NT2/D1 (cell line): ENCODE measurements around the gene TBC1D19.

Experiments used
- DNase-seq: peaks from one replicate; pipeline ENCODE4 v3.0.0-alpha.2; 2011; ENCODE audit warnings: low read depth, low spot score
- H3K27me3 ChIP-seq: 2 replicates; pipeline ENCODE4 v1.6.0; 2011; ENCODE audit warnings: mild to moderate bottlenecking; ENCODE audit not compliant: insufficient read length, insufficient read depth
- H3K36me3 ChIP-seq: 2 replicates; pipeline ENCODE4 v1.6.1; 2011; ENCODE audit warnings: mild to moderate bottlenecking, low read length, mixed read lengths; ENCODE audit not compliant: insufficient read depth, insufficient read length
- H3K4me1 ChIP-seq: 2 replicates; pipeline ENCODE4 v1.5.1; 2011; ENCODE audit not compliant: insufficient read depth, insufficient read length
- H3K4me3 ChIP-seq: 2 replicates; pipeline ENCODE4 v1.5.1; 2011; ENCODE audit warnings: low read depth; ENCODE audit not compliant: insufficient read length
- H3K9ac ChIP-seq: 2 replicates; pipeline ENCODE4 v1.6.0; 2011; ENCODE audit warnings: low read depth; ENCODE audit not compliant: insufficient read length
- H3K9me3 ChIP-seq: 2 replicates; pipeline ENCODE4 v1.5.1; 2011; ENCODE audit warnings: mild to moderate bottlenecking, low read length; ENCODE audit not compliant: insufficient read depth
- SUZ12 ChIP-seq: IDR thresholded peaks from 2 replicates; pipeline ENCODE4 v1.6.1; 2011; ENCODE audit not compliant: insufficient read length, insufficient read depth; ENCODE audit errors: extremely low read depth
- YY1 ChIP-seq: IDR thresholded peaks from 2 replicates; pipeline ENCODE4 v1.6.1; 2011; ENCODE audit not compliant: insufficient read length, insufficient read depth
- ZNF274 ChIP-seq: IDR thresholded peaks from 2 replicates; pipeline ENCODE4 v1.6.1; 2011; ENCODE audit warnings: mild to moderate bottlenecking, low read depth, low read length

TBC1D19 gene

DNA sequence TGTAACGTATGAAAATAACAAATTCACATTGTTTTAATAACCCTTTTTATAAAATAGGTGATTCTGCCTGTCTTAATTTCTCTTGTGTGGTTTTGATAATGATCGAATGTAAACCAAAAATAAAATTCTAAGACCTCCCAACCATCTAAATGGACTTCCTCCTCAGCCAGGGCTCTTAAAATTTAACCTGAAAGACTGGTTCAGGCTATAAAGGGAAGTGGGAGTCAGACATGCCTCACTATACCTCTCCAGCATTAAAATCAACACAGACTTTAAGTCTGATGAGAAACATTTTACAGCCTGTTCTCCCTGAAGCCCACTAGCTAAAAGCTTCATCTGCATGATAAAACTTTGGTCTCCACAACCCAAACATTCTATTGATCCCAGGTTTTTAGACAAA, 179.2 kb downstream of the TBC1D19 start:
- no peak for DNase-seq
- Histone ChIP-seq H3K4me1 (no peaks in the 10 kb centered on the region), H3K4me3 (no peak overlapping the region), H3K27me3 (no peaks in the 10 kb centered on the region), H3K9me3 (no peaks in the 10 kb centered on the region), H3K36me3 (no peaks in the 10 kb centered on the region), H3K9ac (no peak overlapping the region)
- TF ChIP-seq YY1 (no peak), ZNF274 (no peak), SUZ12 (no peak)

DNA sequence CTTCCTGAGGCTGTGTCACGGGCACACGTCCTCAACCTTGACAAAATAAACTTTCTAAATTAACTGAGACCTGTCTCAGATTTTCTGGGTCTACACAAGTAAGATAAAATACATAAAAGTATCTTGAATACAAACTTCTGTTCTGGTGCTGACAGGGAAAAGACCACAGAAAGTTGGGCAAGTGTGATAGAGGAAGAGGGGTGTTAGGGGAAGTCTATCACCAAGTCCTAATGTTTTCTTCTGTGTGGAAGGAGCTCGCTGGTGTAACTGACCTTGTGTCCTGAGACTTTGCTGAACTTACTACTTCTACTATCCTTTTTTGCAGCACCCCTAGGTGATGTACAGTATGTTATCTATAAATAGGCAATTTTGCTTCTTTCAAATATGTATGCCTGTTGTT, 179.8 kb downstream of the TBC1D19 start:
- TF ChIP-seq YY1 = no peak
- TF ChIP-seq SUZ12 = no peak
- no peak for TF ChIP-seq ZNF274
- Histone ChIP-seq H3K4me3 (no peak overlapping the region), H3K4me1 (no peaks in the 10 kb centered on the region), H3K9me3 (no peaks in the 10 kb centered on the region), H3K27me3 (no peaks in the 10 kb centered on the region), H3K36me3 (no peaks in the 10 kb centered on the region), H3K9ac (no peak overlapping the region)
- DNase-seq = no peak

GRCh38 chr4:26764231-26764630, 180.3 kb downstream of the TBC1D19 start:
- DNase-seq = no peak
- no peak overlapping the region for H3K9ac ChIP-seq
- H3K4me1 ChIP-seq = no peaks in the 10 kb centered on the region
- H3K9me3 ChIP-seq = no peaks in the 10 kb centered on the region
- no peak for TF ChIP-seq ZNF274
- no peak for TF ChIP-seq YY1
- TF ChIP-seq SUZ12 = no peak
- H3K27me3 ChIP-seq = no peaks in the 10 kb centered on the region
- no peak overlapping the region for H3K4me3 ChIP-seq
- no peaks in the 10 kb centered on the region for H3K36me3 ChIP-seq

GRCh38 chr4:26765515-26765914, 181.6 kb downstream of the TBC1D19 start:
- no peaks in the 10 kb centered on the region for H3K36me3 ChIP-seq
- H3K27me3 ChIP-seq = no peaks in the 10 kb centered on the region
- TF ChIP-seq YY1 (no peak), SUZ12 (no peak), ZNF274 (no peak)
- no peak overlapping the region for H3K9ac ChIP-seq
- no peaks in the 10 kb centered on the region for H3K4me1 ChIP-seq
- H3K4me3 ChIP-seq = no peak overlapping the region
- no peak for DNase-seq
- no peaks in the 10 kb centered on the region for H3K9me3 ChIP-seq

DNA sequence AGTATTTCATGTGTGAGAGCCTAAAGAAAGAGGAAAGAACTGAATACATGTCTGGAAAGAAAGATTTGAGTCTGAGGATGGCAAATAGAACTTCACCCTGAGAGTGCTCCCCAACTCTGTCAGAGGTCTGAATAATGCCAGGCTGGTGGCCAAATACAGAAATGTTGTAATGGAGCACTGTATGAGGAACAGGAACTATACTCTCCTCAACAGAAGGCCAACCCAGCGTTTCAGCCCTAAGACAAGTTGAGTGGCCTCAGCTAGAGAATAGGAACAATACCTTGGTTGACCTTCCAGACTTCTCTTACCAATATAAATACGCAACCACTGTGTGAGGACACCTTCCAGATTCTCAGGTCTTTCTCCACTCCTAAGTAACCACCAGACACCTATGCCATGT, 182.3 kb downstream of the TBC1D19 start:
- no peaks in the 10 kb centered on the region for H3K9me3 ChIP-seq
- H3K9ac ChIP-seq = no peak overlapping the region
- H3K4me1 ChIP-seq = no peaks in the 10 kb centered on the region
- no peak for TF ChIP-seq SUZ12
- TF ChIP-seq YY1 = no peak
- no peak for TF ChIP-seq ZNF274
- no peaks in the 10 kb centered on the region for H3K36me3 ChIP-seq
- H3K27me3 ChIP-seq = no peaks in the 10 kb centered on the region
- DNase-seq = no peak
- no peak overlapping the region for H3K4me3 ChIP-seq

GRCh38 chr4:26772096-26772873, 188.4 kb downstream of the TBC1D19 start:
- TF ChIP-seq SUZ12 (no peak), ZNF274 (no peak), YY1 (no peak)
- Histone ChIP-seq H3K9ac (no peak overlapping the region), H3K4me1 (no peaks in the 10 kb centered on the region), H3K4me3 (no peak overlapping the region), H3K9me3 (peaks cover 7% of the 10 kb centered on the region), H3K27me3 (no peaks in the 10 kb centered on the region), H3K36me3 (no peaks in the 10 kb centered on the region)
- DNase-seq = no peak

DNA sequence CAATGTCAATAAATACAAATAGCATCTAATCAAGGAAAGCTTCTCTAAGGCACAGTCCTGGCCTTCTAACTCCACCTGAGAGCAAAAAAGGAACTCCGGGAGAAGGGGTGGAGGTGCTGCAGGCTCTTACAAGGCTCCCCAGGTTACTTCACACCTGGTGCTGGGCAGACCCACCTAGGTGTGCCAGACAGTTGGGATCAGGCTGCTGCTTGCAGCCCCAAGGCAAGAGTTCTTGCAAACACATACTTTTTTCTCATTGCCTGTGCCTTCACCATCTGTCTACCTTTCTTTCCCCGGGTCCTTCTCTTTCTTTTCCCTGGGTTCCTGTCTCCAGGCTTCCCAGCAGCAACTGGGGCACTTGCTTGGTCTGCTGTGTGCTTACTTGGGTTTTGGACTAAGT, 195.3 kb downstream of the TBC1D19 start:
- H3K9ac ChIP-seq = no peak overlapping the region
- H3K4me1 ChIP-seq = no peaks in the 10 kb centered on the region
- TF ChIP-seq YY1 = no peak
- TF ChIP-seq SUZ12 = no peak
- TF ChIP-seq ZNF274 = no peak
- DNase-seq = no peak
- no peaks in the 10 kb centered on the region for H3K36me3 ChIP-seq
- peaks cover 2% of the 10 kb centered on the region for H3K9me3 ChIP-seq
- no peaks in the 10 kb centered on the region for H3K27me3 ChIP-seq
- H3K4me3 ChIP-seq = no peak overlapping the region

DNA sequence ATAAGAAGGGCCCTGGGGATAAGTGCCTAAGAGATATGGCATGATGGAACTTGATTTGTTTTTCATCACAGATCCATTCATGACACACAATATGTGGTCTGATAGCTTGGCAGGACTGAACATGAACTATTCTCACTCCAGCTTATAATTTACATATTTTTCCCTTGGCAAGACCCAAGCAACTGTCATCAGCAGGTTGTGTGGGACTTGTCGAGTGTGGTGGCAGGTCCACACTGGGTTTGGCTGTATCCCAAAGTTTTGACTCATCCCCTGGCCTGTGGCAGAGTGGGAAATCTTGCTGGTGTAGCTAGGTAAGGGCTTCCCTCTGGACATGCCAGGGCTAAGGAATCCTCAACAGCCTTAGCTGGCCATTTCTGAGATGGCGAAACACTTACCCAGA, 195.8 kb downstream of the TBC1D19 start:
- Histone ChIP-seq H3K4me1 (no peaks in the 10 kb centered on the region), H3K9me3 (no peaks in the 10 kb centered on the region), H3K4me3 (no peak overlapping the region), H3K27me3 (no peaks in the 10 kb centered on the region), H3K36me3 (no peaks in the 10 kb centered on the region), H3K9ac (no peak overlapping the region)
- DNase-seq = no peak
- no peak for TF ChIP-seq SUZ12
- no peak for TF ChIP-seq ZNF274
